Common myeloid progenitor, CD34-positive (primary cell): ENCODE measurements around the gene CHAF1A.
A peak's percentile ranks its signal among the peaks of the same experiment; 100 is the strongest.

Experiments
- CTCF ChIA-PET: fragments of 350-600 bp; sonication (Branson Sonifier 250); formaldehyde crosslinking; loops from one replicate; lab custom pipeline; 2021; ENCODE audit warnings: antibody characterized with exemption; lab: Charles Lee
- POLR2A ChIA-PET: fragments of 350-600 bp; sonication (Branson Sonifier 250); formaldehyde crosslinking; loops from one replicate; lab custom pipeline; 2021; ENCODE audit warnings: antibody characterized with exemption; lab: Charles Lee
- DNase-seq, 3 donors: peaks; one replicate each; pipeline versions ENCODE4 v3.0.0 to v3.0.0-alpha.2; 2013
- H3K27ac ChIP-seq, 2 experiments: 1 replicate in 1 of 2; 2 replicates in 1 of 2; pipeline ENCODE4 v1.7.0; 2013; ENCODE audit warnings: inconsistent platforms in 2 of 2, low read length in 2 of 2, mild to moderate bottlenecking in 2 of 2, low read depth in 1 of 2, moderate library complexity in 1 of 2; ENCODE audit not compliant: severe bottlenecking in 2 of 2, insufficient read depth in 1 of 2, poor library complexity in 1 of 2
- H3K27me3 ChIP-seq, 5 experiments: replicated peaks in 2 of 5; 1 replicate in 3 of 5; 2 replicates in 2 of 5; pipeline versions ENCODE4 v1.6.1 to v1.7.0; 2013; ENCODE audit warnings: low read length in 4 of 5, mild to moderate bottlenecking in 2 of 5, moderate library complexity in 2 of 5, inconsistent platforms in 1 of 5; ENCODE audit not compliant: insufficient read depth in 5 of 5, control insufficient read depth in 4 of 5
- H3K36me3 ChIP-seq, 4 experiments: 1 replicate in 2 of 4; 2 replicates in 2 of 4; pipeline versions ENCODE4 v1.6.1 to v1.7.0; 2013; ENCODE audit warnings: low read length in 3 of 4, control low read depth in 1 of 4, mild to moderate bottlenecking in 1 of 4; ENCODE audit not compliant: control insufficient read depth in 4 of 4, insufficient read depth in 4 of 4
- H3K4me1 ChIP-seq, 4 experiments: 1 replicate in 3 of 4; 2 replicates in 1 of 4; pipeline versions ENCODE4 v1.6.1 to v1.7.1; 2013; ENCODE audit warnings: low read length in 3 of 4, mild to moderate bottlenecking in 3 of 4, control low read depth in 1 of 4, inconsistent platforms in 1 of 4, moderate library complexity in 1 of 4; ENCODE audit not compliant: control insufficient read depth in 4 of 4, insufficient read depth in 4 of 4; ENCODE audit errors: control extremely low read depth in 1 of 4
- H3K4me3 ChIP-seq, 7 experiments: 1 replicate in 4 of 7; 2 replicates in 3 of 7; pipeline versions ENCODE4 v1.5.1 to v1.7.0; 2013; ENCODE audit warnings: mild to moderate bottlenecking in 7 of 7, low read length in 6 of 7, moderate library complexity in 6 of 7, inconsistent platforms in 2 of 7, low read depth in 2 of 7, control low read depth in 1 of 7; ENCODE audit not compliant: insufficient read depth in 4 of 7, control insufficient read depth in 1 of 7; ENCODE audit errors: extremely low read depth in 1 of 7
- H3K9me3 ChIP-seq, 5 experiments: 1 replicate in 4 of 5; 2 replicates in 1 of 5; pipeline versions ENCODE4 v1.6.1 to v1.7.1; 2013; ENCODE audit warnings: low read length in 4 of 5, mild to moderate bottlenecking in 2 of 5, inconsistent platforms in 1 of 5, low read depth in 1 of 5, moderate library complexity in 1 of 5; ENCODE audit not compliant: control insufficient read depth in 4 of 5, insufficient read depth in 2 of 5; ENCODE audit errors: control extremely low read depth in 1 of 5
- WGBS: methylation state at CpG from one replicate; pipeline ENCODE4 v1.1.5; 2013; ENCODE audit not compliant: insufficient coverage; 5-methylcytosine and 5-hydroxymethylcytosine counted together

The CHAF1A gene

DNA sequence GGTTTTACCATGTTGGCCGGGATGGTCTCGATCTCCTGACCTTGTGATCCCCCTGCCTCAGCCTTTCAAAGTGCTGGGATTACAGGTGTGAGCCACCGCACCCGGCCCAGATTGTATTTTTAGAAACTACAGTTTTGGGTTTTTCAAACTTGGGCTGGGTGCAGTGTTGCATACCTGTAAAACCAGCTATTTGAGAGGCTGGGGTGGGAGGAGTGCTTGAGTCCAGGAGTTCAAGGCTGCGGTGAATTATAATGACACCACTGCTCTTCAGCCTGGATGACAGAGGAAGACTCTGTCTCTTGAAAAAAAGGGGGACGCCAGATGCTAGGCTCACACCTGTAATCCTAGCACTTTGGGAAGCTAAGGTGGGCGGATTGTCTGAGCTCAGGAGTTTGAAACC lies 4.2 kb downstream of the CHAF1A start:
- Histone ChIP-seq H3K27me3 (no peaks in the 10 kb centered on the region), H3K9me3 (no peaks in the 10 kb centered on the region), H3K27ac (no peak overlapping the region), H3K4me3 (no peak overlapping the region), H3K36me3 (peaks cover 4 to 43% (median 21%) of the 10 kb centered on the region in 4 experiments), H3K4me1 (peaks cover 7 to 27% (median 17%) of the 10 kb centered on the region in 4 experiments)
- POLR2A ChIA-PET, result no interaction called here
- WGBS, result 98% methylated on average over 6 of the region's 7 CpGs
- DNase-seq, result no peak
- CTCF ChIA-PET, result interaction anchor here (1.1 to 1.2 kb wide), 2 partner anchors 9 to 140 kb away, joined by 3 to 4 read pairs; no protein-coding TSS in a partner anchor

DNA sequence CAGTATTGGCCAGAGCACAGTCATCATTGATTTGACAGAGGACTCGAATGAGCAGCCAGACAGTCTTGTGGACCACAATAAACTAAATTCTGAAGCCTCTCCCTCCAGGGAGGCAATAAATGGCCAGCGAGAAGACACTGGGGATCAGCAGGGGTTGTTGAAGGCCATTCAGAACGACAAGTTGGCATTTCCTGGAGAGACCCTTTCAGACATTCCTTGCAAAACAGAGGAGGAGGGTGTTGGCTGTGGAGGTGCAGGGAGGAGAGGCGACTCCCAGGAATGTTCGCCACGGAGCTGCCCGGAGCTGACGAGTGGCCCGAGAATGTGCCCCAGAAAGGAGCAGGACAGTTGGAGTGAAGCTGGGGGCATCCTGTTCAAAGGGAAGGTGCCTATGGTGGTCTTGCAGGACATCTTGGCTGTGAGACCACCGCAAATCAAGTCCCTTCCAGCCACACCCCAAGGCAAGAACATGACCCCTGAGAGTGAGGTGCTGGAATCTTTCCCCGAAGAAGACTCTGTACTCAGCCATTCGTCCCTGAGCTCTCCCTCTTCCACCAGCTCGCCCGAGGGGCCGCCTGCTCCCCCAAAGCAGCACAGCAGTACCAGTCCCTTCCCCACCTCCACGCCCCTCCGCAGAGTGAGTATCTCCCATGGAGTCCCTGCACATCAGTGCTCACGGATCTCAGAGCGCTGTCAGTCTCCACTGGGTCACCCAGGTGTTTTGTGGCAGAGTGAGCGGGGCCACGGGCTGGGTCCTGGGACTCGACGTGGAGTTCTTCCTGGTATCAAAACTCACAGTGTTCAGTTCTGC lies 6.9 kb downstream of the CHAF1A start:
- POLR2A ChIA-PET, result no interaction called here

GRCh38 chr19:4413588-4413987 lies 11.1 kb downstream of the CHAF1A start:
- peaks cover 7 to 73% (median 44%) of the 10 kb centered on the region in 4 experiments for H3K36me3 ChIP-seq
- H3K4me3 ChIP-seq, result no peak overlapping the region
- ChIA-PET CTCF (no interaction called here), POLR2A (no interaction called here)
- H3K4me1 ChIP-seq, result no peaks in the 10 kb centered on the region
- H3K9me3 ChIP-seq, result no peaks in the 10 kb centered on the region
- H3K27me3 ChIP-seq, result no peaks in the 10 kb centered on the region
- DNase-seq, result no peak
- no CpG with 5 or more reads among the region's 3 CpGs for WGBS
- H3K27ac ChIP-seq, result peak overlapping the region in 1 of 2 experiments; percentile 26

More for the DNA sequence above, 6.9 kb downstream of the CHAF1A start:
- Histone ChIP-seq H3K36me3 (peaks cover 7 to 63% (median 38%) of the 10 kb centered on the region in 4 experiments), H3K4me1 (peaks cover 0 to 5% (median under 1%) of the 10 kb centered on the region in 4 experiments), H3K27me3 (no peaks in the 10 kb centered on the region), H3K4me3 (no peak overlapping the region), H3K27ac (no peak overlapping the region), H3K9me3 (no peaks in the 10 kb centered on the region)
- no peak for DNase-seq
- CTCF ChIA-PET, result no interaction called here
- WGBS, result 97% methylated on average over 20 of the region's 23 CpGs

DNA sequence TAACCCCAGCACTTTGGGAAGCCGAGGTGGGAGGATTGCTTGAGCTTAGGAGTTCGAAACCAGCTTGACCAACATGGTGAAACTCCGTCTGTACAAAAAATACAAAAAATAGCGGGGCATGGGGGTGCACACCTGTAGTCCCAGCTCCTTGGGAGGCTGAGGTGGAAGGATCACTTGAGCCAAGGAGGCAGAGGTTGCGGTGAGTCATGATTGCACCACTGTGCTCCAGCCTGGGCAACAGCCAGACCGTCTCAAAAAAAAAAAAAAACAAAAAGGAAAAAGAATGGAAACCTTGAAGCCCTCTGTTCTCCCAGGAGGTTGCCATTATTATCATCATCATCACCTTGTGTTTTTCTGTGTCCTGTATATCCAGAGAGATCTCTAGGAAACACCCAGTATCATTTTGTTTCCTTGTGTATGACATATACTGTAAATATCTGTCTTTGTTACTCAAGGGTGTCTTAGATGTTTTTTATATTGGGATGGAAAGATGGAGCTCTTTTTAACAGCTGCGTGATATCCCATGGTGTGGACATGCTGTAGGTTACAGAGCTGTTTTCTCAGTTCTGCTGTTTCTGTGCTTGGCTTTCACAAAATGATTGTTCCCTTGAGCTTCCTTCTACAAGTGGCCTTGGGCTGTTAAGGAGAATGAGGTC lies 11.8 kb downstream of the CHAF1A start:
- CTCF ChIA-PET, result interaction anchor here (1.0 to 1.3 kb wide), 2 partner anchors 16 to 44 kb away, joined by 3 to 5 read pairs; no protein-coding TSS in a partner anchor
- WGBS, result 98% methylated on average over 6 of the region's 7 CpGs
- H3K4me1 ChIP-seq, result no peaks in the 10 kb centered on the region

GRCh38 chr19:4414800-4415321 lies 12.4 kb downstream of the CHAF1A start:
- Histone ChIP-seq H3K9me3 (no peaks in the 10 kb centered on the region), H3K36me3 (peaks cover 6 to 69% (median 36%) of the 10 kb centered on the region in 4 experiments), H3K27ac (no peak overlapping the region), H3K4me3 (no peak overlapping the region), H3K27me3 (no peaks in the 10 kb centered on the region), H3K4me1 (no peaks in the 10 kb centered on the region)
- CTCF ChIA-PET, result interaction anchor here (1.0 to 1.4 kb wide), 4 partner anchors 9 to 45 kb away, joined by 3 to 5 read pairs (median 3); partner anchors contain the start of gene SH3GL1
- 95% methylated on average over 7 of the region's 9 CpGs for WGBS
- DNase-seq, result no peak
- POLR2A ChIA-PET, result no interaction called here

More for the DNA sequence above, 11.8 kb downstream of the CHAF1A start:
- Histone ChIP-seq H3K27me3 (no peaks in the 10 kb centered on the region), H3K36me3 (peaks cover 7 to 71% (median 40%) of the 10 kb centered on the region in 4 experiments), H3K9me3 (no peaks in the 10 kb centered on the region), H3K4me3 (no peak overlapping the region), H3K27ac (no peak overlapping the region)
- POLR2A ChIA-PET, result no interaction called here
- no peak for DNase-seq

GRCh38 chr19:4415352-4415751 lies 12.9 kb downstream of the CHAF1A start:
- H3K27ac ChIP-seq, result no peak overlapping the region
- no peaks in the 10 kb centered on the region for H3K27me3 ChIP-seq
- H3K4me3 ChIP-seq, result no peak overlapping the region
- no peaks in the 10 kb centered on the region for H3K9me3 ChIP-seq
- ChIA-PET CTCF (interaction anchor here (1.3 to 1.4 kb wide), 3 partner anchors 9 to 15 kb away, joined by 3 read pairs; partner anchors contain the start of gene SH3GL1), POLR2A (no interaction called here)
- peaks cover 5 to 68% (median 35%) of the 10 kb centered on the region in 4 experiments for H3K36me3 ChIP-seq
- no peak for DNase-seq
- 98% methylated on average over 10 of the region's 10 CpGs for WGBS
- H3K4me1 ChIP-seq, result no peaks in the 10 kb centered on the region
